Caco-2 (cell line): Measurements from ENCODE around the gene SNX19. TPM values are rescaled to one million over a fixed set of nuclear protein-coding genes. Genes with fewer than 3 reads are reported as not detected.

Experiments
- BruUV-seq: library from RNA; stranded (reverse); fragments of 400-500 nt; replicated peaks from 2 replicates; lab custom pipeline; 2021; lab: Mats Ljungman, UMichigan
- CTCF ChIA-PET: fragments of 300-600 bp; sonication (Branson Sonifier 250); formaldehyde crosslinking; loops from one replicate; lab custom pipeline; 2022; ENCODE audit warnings: antibody characterized with exemption; lab: Charles Lee
- POLR2A ChIA-PET: fragments of 300-600 bp; sonication (Branson Sonifier 250); formaldehyde crosslinking; loops from one replicate; lab custom pipeline; 2022; ENCODE audit warnings: antibody characterized with exemption; lab: Charles Lee
- DNase-seq, 2 experiments: peaks; one replicate each; pipeline versions ENCODE4 v3.0.0 to v3.0.0-alpha.2; 2020 to 2022
- H3K27me3 ChIP-seq: replicated peaks from 2 replicates; pipeline ENCODE4 v1.6.0; 2011; ENCODE audit warnings: low read length; ENCODE audit not compliant: control insufficient read depth, insufficient read depth
- H3K36me3 ChIP-seq: 2 replicates; pipeline ENCODE4 v1.5.1; 2011; ENCODE audit warnings: low read length; ENCODE audit not compliant: control insufficient read depth, insufficient read depth
- H3K4me1 ChIP-seq: fragments of 250-450 bp; sonication (Bioruptor Pico); 2 replicates; pipeline ENCODE4 v1.5.1; 2020; ENCODE audit warnings: mild to moderate bottlenecking
- H3K4me3 ChIP-seq: 2 replicates; pipeline ENCODE4 v1.5.1; 2011; ENCODE audit warnings: low read depth, mild to moderate bottlenecking, control low read depth, low read length
- H3K9me3 ChIP-seq: fragments of 250-450 bp; sonication (Bioruptor Pico); 2 replicates; pipeline ENCODE4 v1.5.1; 2020; ENCODE audit warnings: mild to moderate bottlenecking, moderate library complexity
- H3K27ac Mint-ChIP-seq: one replicate; pipeline ENCODE4 v1.8.0; 2022; ENCODE audit warnings: mixed read lengths; ENCODE audit not compliant: unreplicated experiment
- H3K27me3 Mint-ChIP-seq: one replicate; pipeline ENCODE4 v1.8.0; 2022; ENCODE audit warnings: mixed read lengths; ENCODE audit not compliant: insufficient read depth, unreplicated experiment
- H3K36me3 Mint-ChIP-seq: one replicate; pipeline ENCODE4 v1.8.0; 2022; ENCODE audit warnings: mild to moderate bottlenecking, mixed read lengths; ENCODE audit not compliant: insufficient read depth, unreplicated experiment
- H3K4me1 Mint-ChIP-seq: one replicate; pipeline ENCODE4 v1.8.0; 2022; ENCODE audit warnings: low read depth, mixed read lengths; ENCODE audit not compliant: unreplicated experiment
- H3K4me3 Mint-ChIP-seq: one replicate; pipeline ENCODE4 v1.8.0; 2022; ENCODE audit warnings: mild to moderate bottlenecking, moderate library complexity, mixed read lengths; ENCODE audit not compliant: unreplicated experiment
- H3K9me3 Mint-ChIP-seq: one replicate; pipeline ENCODE4 v1.8.0; 2022; ENCODE audit warnings: mixed read lengths; ENCODE audit not compliant: unreplicated experiment
- intact Hi-C: fragments of 100-400 bp; cut with micrococcal nuclease; formaldehyde crosslinking; loops from one replicate; pipeline ENCODE4 v1.10.0; 2022; ENCODE audit not compliant: unreplicated experiment
- total RNA-seq: library from RNA; stranded (reverse); gene quantifications from 2 replicates; pipeline ENCODE4 v1.2.3, GENCODE V29; 2022
- TF ChIP-seq, protein P1 (sequence below), 2 experiments: fragments of 200-600 bp in 1 of 2; IDR thresholded peaks; 1 replicate in 1 of 2; 2 replicates in 1 of 2; pipeline versions ENCODE4 v1.5.1 to v1.8.0; 2011 to 2022; ENCODE audit warnings: antibody characterized with exemption in 1 of 2, control low read depth in 1 of 2, inconsistent platforms in 1 of 2, low read depth in 1 of 2, low read length in 1 of 2, mild to moderate bottlenecking in 1 of 2, moderate library complexity in 1 of 2; ENCODE audit not compliant: insufficient read depth in 1 of 2, severe bottlenecking in 1 of 2, unreplicated experiment in 1 of 2

SNX19 gene
- total RNA-seq, 1 experiment from 2014 or later: 82.4 TPM

DNA sequence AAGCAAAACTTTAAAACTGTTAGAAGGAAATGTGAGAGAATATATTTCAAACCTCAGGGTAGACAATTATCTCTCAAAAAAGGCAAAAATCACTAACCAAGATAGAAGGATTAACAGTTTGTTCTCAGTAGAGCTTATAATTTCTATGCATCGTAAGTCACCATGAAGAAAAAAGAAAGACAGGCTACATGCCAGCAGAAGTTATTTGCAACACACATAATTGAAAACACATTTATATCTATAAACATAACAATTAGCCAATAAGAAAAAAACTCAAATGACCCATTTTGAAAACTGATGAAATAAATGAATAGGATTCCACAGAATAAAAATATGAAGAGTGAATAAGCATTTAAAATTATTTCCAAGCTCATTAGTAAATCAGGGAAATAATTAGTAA is 24.4 kb upstream of the SNX19 start:
- H3K4me1 ChIP-seq: no peaks in the 10 kb centered on the region
- ChIA-PET CTCF (no interaction called here), POLR2A (no interaction called here)
- TF ChIP-seq, protein P1, sequence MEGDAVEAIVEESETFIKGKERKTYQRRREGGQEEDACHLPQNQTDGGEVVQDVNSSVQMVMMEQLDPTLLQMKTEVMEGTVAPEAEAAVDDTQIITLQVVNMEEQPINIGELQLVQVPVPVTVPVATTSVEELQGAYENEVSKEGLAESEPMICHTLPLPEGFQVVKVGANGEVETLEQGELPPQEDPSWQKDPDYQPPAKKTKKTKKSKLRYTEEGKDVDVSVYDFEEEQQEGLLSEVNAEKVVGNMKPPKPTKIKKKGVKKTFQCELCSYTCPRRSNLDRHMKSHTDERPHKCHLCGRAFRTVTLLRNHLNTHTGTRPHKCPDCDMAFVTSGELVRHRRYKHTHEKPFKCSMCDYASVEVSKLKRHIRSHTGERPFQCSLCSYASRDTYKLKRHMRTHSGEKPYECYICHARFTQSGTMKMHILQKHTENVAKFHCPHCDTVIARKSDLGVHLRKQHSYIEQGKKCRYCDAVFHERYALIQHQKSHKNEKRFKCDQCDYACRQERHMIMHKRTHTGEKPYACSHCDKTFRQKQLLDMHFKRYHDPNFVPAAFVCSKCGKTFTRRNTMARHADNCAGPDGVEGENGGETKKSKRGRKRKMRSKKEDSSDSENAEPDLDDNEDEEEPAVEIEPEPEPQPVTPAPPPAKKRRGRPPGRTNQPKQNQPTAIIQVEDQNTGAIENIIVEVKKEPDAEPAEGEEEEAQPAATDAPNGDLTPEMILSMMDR (IDR thresholded peaks at IDR 0.05; ENCODE audit: insufficient read depth in 1 of 2, low read depth in 1 of 2, low read length in 1 of 2, severe bottlenecking in 1 of 2, unreplicated experiment in 1 of 2): no peak
- H3K27me3 Mint-ChIP-seq: peaks cover 19% of the 10 kb centered on the region
- H3K4me3 ChIP-seq: no peak overlapping the region
- no TSS peak for BruUV-seq
- H3K9me3 Mint-ChIP-seq: no peaks in the 10 kb centered on the region
- no peak for DNase-seq
- no peak overlapping the region for H3K4me3 Mint-ChIP-seq
- H3K27ac Mint-ChIP-seq: no peak overlapping the region
- no peaks in the 10 kb centered on the region for H3K27me3 ChIP-seq
- no peaks in the 10 kb centered on the region for H3K36me3 ChIP-seq
- no peaks in the 10 kb centered on the region; the same call in 1 of the 2 replicates for H3K9me3 ChIP-seq
- no peaks in the 10 kb centered on the region for H3K36me3 Mint-ChIP-seq
- intact Hi-C loops: no loop called here
- H3K4me1 Mint-ChIP-seq: no peaks in the 10 kb centered on the region

GRCh38 chr11:130937051-130937450 is 20.8 kb upstream of the SNX19 start:
- intact Hi-C loops: no loop called here
- Mint-ChIP-seq H3K27me3 (peaks cover 26% of the 10 kb centered on the region), H3K4me1 (no peaks in the 10 kb centered on the region), H3K36me3 (no peaks in the 10 kb centered on the region), H3K4me3 (no peak overlapping the region), H3K9me3 (no peaks in the 10 kb centered on the region), H3K27ac (no peak overlapping the region)
- Histone ChIP-seq H3K27me3 (no peaks in the 10 kb centered on the region), H3K4me1 (no peaks in the 10 kb centered on the region), H3K4me3 (no peak overlapping the region), H3K9me3 (no peaks in the 10 kb centered on the region), H3K36me3 (no peaks in the 10 kb centered on the region)
- BruUV-seq: no TSS peak
- ChIA-PET POLR2A (no interaction called here), CTCF (no interaction called here)
- no peak for DNase-seq
- TF ChIP-seq, protein P1 (IDR thresholded peaks at IDR 0.05; ENCODE audit: insufficient read depth in 1 of 2, low read depth in 1 of 2, low read length in 1 of 2, severe bottlenecking in 1 of 2, unreplicated experiment in 1 of 2): no peak

DNA sequence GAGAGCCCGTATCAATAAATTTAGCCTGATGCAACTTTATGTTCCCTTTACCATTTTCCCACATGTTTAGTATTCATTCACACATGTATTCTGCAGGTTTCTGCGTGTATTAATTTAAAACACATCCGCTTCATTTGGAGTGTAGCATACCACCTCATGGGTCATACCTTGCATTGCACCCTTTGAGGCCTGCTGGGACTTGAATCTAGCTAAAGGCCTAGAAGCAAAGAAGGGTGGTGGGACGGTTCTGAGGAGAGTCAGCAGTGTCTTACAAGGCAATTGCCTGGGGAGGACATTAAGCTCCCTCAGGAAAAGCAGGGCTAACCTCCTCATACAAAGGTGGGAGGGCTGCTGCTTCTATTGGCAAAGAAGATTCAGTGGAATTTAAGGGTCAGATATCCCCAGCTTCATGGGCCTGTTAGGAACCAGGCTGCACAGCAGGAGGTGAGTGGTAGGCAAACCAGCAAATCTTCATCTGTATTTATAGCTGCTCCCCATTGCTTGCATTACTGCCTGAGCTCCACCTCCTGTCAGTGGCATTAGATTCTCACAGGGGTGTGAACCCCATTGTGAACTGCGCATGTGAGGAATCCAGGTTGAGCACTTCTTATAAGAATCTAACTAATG is 15.9 kb upstream of the SNX19 start:
- peaks cover 23% of the 10 kb centered on the region for H3K27me3 Mint-ChIP-seq
- no peaks in the 10 kb centered on the region for H3K27me3 ChIP-seq
- CTCF ChIA-PET: no interaction called here

More for the DNA sequence above, 15.9 kb upstream of the SNX19 start:
- no peaks in the 10 kb centered on the region for H3K36me3 ChIP-seq
- no peak overlapping the region for H3K4me3 ChIP-seq
- no peaks in the 10 kb centered on the region for H3K9me3 ChIP-seq
- BruUV-seq: no TSS peak
- POLR2A ChIA-PET: no interaction called here
- intact Hi-C loops: no loop called here
- no peaks in the 10 kb centered on the region for H3K9me3 Mint-ChIP-seq
- TF ChIP-seq, protein P1 (IDR thresholded peaks at IDR 0.05; ENCODE audit: insufficient read depth in 1 of 2, low read depth in 1 of 2, low read length in 1 of 2, severe bottlenecking in 1 of 2, unreplicated experiment in 1 of 2): no peak
- H3K36me3 Mint-ChIP-seq: no peaks in the 10 kb centered on the region
- no peaks in the 10 kb centered on the region for H3K4me1 ChIP-seq
- no peak for DNase-seq
- no peak overlapping the region for H3K27ac Mint-ChIP-seq
- no peak overlapping the region for H3K4me3 Mint-ChIP-seq
- no peaks in the 10 kb centered on the region for H3K4me1 Mint-ChIP-seq
